ENCODE measurements around the gene CCDC57. TPM values are rescaled to one million over a fixed set of nuclear protein-coding genes. Genes with fewer than 3 reads are reported as not detected.

The CCDC57 gene
- total and polyA plus RNA-seq, 9 of the 15 experiments (the other 6 are each of a cell fraction or from before 2014, with no cell fraction given): 0.83 to 36.2 (median 13.6) TPM

DNA sequence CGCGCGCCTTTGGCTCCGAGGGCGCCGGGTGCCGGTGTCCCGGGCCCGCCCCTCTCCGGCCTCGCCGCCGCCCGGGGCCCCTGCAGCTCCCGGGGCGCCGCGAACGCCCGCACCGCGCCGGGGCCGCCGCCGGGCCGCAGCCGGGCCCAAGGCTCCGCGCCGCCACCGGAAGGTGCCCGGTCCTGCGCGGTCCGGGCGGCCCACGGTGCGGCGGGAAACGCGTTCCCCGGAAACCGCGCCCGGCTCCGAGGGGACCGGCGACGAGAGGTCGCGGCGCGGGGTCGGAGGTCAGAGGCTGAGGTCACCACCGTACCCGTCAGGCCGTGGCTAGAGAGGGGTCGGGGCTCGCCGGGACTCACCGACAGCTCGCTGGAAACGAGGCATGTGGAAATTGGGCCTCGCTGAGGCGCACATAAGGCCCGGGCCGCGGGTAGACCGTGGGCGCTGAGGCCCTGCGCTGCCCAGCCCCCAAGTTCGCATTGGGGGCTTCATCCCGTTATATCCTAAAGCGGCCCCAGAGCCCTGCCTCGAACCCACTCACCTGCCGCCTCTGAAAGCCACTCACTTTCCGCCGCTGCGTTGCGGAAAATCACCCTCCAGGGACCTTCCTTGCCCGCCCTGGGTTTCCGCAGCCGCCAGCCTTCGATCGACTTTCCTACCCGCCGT, 146.9 kb downstream of the CCDC57 start, which contains the start of gene DUS1L (continued):
- TF ChIP-seq PHF20 (IDR thresholded peaks at IDR 0.05; ENCODE audit: partially characterized antibody) (peak; percentile 95), ZNF395 (CRISPR knock-in tag; IDR thresholded peaks at IDR 0.05) (peak; percentile 91), CAMTA2 (CRISPR knock-in tag; conservative IDR thresholded peaks at IDR 0.05) (no peak), ZNF3 (CRISPR knock-in tag; IDR thresholded peaks at IDR 0.05) (no peak), DACH1 (IDR thresholded peaks at IDR 0.05; ENCODE audit: partially characterized antibody) (no peak), SMARCE1 (IDR thresholded peaks at IDR 0.05) (no peak), BDP1 (IDR thresholded peaks at IDR 0.05; ENCODE audit: insufficient read depth, insufficient read length) (no peak), PCBP1 (IDR thresholded peaks at IDR 0.05; ENCODE audit: low read depth, low read length, poor library complexity, severe bottlenecking) (peak; percentile 71), IRF2 (CRISPR knock-in tag; IDR thresholded peaks at IDR 0.05) (no peak), TCF7 (IDR thresholded peaks at IDR 0.05; ENCODE audit: borderline replicate concordance) (peak; percentile 82; the same call in 1 of the 2 replicates), ZNF134 (CRISPR knock-in tag; conservative IDR thresholded peaks at IDR 0.05) (0 out of 2 replicates have a peak, but pooled peaks have one; percentile 44), ZNF830 (CRISPR knock-in tag; IDR thresholded peaks at IDR 0.05) (0 out of 2 replicates have a peak, but pooled peaks have one; percentile 37), ZNF239 (CRISPR knock-in tag; IDR thresholded peaks at IDR 0.05) (peak; percentile 55), ZNF212 (CRISPR knock-in tag; IDR thresholded peaks at IDR 0.05) (0 out of 2 replicates have a peak, but pooled peaks have one; percentile 57), EGR1 (conservative IDR thresholded peaks at IDR 0.05) (0 out of 2 replicates have a peak, but pooled peaks have one; percentile 4), PKNOX1 (IDR thresholded peaks at IDR 0.05) (0 out of 2 replicates have a peak, but pooled peaks have one; percentile 18), SOX6 (IDR thresholded peaks at IDR 0.05) (peak; percentile 59; the same call in 1 of the 2 replicates), NRF1 (conservative IDR thresholded peaks at IDR 0.05 in 1 of 2, IDR thresholded peaks at IDR 0.05 in 1 of 2) (0 out of 4 replicates have a peak, but pooled peaks of 1 of the 2 experiments have one; percentile 11), KDM4B (IDR thresholded peaks at IDR 0.05; ENCODE audit: borderline replicate concordance in 2 of 2, low read depth in 1 of 2) (peak in 1 of 2 experiments; percentile 90; a peak in 1 of 4 replicates), NONO (IDR thresholded peaks at IDR 0.05; ENCODE audit: low read depth in 2 of 2, low read length in 1 of 2) (peak in 1 of 2 experiments; percentile 91; a peak in 2 of 4 replicates), ZMIZ1 (IDR thresholded peaks at IDR 0.05; ENCODE audit: low read depth in 2 of 2, low read length in 2 of 2) (0 out of 4 replicates have a peak, but pooled peaks of 1 of the 2 experiments have one; percentile 22), FOXP1 (CRISPR knock-in tag; IDR thresholded peaks at IDR 0.05) (no peak)
- TF ChIP-seq, protein P1, sequence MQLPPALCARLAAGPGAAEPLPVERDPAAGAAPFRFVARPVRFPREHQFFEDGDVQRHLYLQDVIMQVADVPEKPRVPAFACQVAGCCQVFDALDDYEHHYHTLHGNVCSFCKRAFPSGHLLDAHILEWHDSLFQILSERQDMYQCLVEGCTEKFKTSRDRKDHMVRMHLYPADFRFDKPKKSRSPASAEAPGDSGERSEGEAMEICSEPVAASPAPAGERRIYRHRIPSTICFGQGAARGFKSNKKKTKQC (CRISPR knock-in tag; IDR thresholded peaks at IDR 0.05): no peak
